ENCODE results near the gene CD302.

- TF ChIP-seq POLR2A (IDR thresholded peaks at IDR 0.05) (no peak), CTCF (IDR thresholded peaks at IDR 0.05) (no peak), EP300 (IDR thresholded peaks at IDR 0.05) (no peak)
These were observed 21.7 kb downstream of the CD302 start for GRCh38 chr2:159776321-159776720.

Measured in ovary (tissue), 3 donors.